ENCODE measurements around the gene KCNE4.

GRCh38 chr2:223003191-223003590, 48.8 kb upstream of the KCNE4 start:
- TF ChIP-seq EZH2phosphoT487 (IDR thresholded peaks at IDR 0.05; ENCODE audit: low read length), result no peak
- no peak for TF ChIP-seq EZH2 (optimal IDR thresholded peaks at IDR 0.05; ENCODE audit: low read depth, low read length)
- TF ChIP-seq CTCF (IDR thresholded peaks at IDR 0.05; ENCODE audit: low read length), result no peak
